ENCODE data around the gene CDC123. TPM values are rescaled to one million over a fixed set of nuclear protein-coding genes. Genes with fewer than 3 reads are reported as not detected.
A peak's percentile ranks its signal among the peaks of the same experiment; 100 is the strongest.
"Not testable (repeated sequence)": the region's sequence is repeated elsewhere in the genome, so short reads cannot be mapped to it uniquely, and the experiment has no call there.

Gene CDC123
- total and polyA plus RNA-seq, 2 donors: 50.7 to 122 TPM

- H3K27me3 ChIP-seq (ENCODE audit: control insufficient read depth in 2 of 2, insufficient read depth in 1 of 2, low read length in 1 of 2): no peaks in the 10 kb centered on the region
- no peaks in the 10 kb centered on the region for H3K9me3 ChIP-seq (ENCODE audit: control insufficient read depth in 2 of 2, insufficient read depth in 1 of 2, low read length in 1 of 2)
- no peak for DNase-seq (ENCODE audit: low read depth in 6 of 9, low spot score in 9 of 9)
- peaks cover 50 to 77% of the 10 kb centered on the region in 2 donors for H3K36me3 ChIP-seq (ENCODE audit: control insufficient read depth in 2 of 2, insufficient read depth in 2 of 2, low read length in 1 of 2)
- H3K27ac ChIP-seq (ENCODE audit: low read depth in 1 of 2, low read length in 1 of 2): no peak overlapping the region
- H3K4me1 ChIP-seq (ENCODE audit: control insufficient read depth in 2 of 2, insufficient read depth in 2 of 2, low read length in 2 of 2): no peaks in the 10 kb centered on the region
- H3K4me3 ChIP-seq (ENCODE audit: low read length in 2 of 2): no peak overlapping the region
- 96% methylated on average over 12 of the region's 12 CpGs for WGBS
Measured at GRCh38 chr10:12164085-12164484, 31.9 kb upstream of the CDC123 start.

GRCh38 chr10:12165036-12165435 is 31.0 kb upstream of the CDC123 start:
- Histone ChIP-seq H3K36me3 (ENCODE audit: control insufficient read depth in 2 of 2, insufficient read depth in 2 of 2, low read length in 1 of 2) (peaks cover 56 to 78% of the 10 kb centered on the region in 2 donors), H3K27ac (ENCODE audit: low read depth in 1 of 2, low read length in 1 of 2) (no peak overlapping the region), H3K4me3 (ENCODE audit: low read length in 2 of 2) (no peak overlapping the region), H3K9me3 (ENCODE audit: control insufficient read depth in 2 of 2, insufficient read depth in 1 of 2, low read length in 1 of 2) (no peaks in the 10 kb centered on the region), H3K4me1 (ENCODE audit: control insufficient read depth in 2 of 2, insufficient read depth in 2 of 2, low read length in 2 of 2) (no peaks in the 10 kb centered on the region), H3K27me3 (ENCODE audit: control insufficient read depth in 2 of 2, insufficient read depth in 1 of 2, low read length in 1 of 2) (no peaks in the 10 kb centered on the region)
- WGBS: 95% methylated on average over 3 of the region's 3 CpGs
- no peak for DNase-seq (ENCODE audit: low read depth in 6 of 9, low spot score in 9 of 9)

- Histone ChIP-seq H3K27ac (ENCODE audit: low read depth in 1 of 2, low read length in 1 of 2) (no peak overlapping the region), H3K27me3 (ENCODE audit: control insufficient read depth in 2 of 2, insufficient read depth in 1 of 2, low read length in 1 of 2) (no peaks in the 10 kb centered on the region), H3K36me3 (ENCODE audit: control insufficient read depth in 2 of 2, insufficient read depth in 2 of 2, low read length in 1 of 2) (peaks cover 60 to 81% of the 10 kb centered on the region in 2 donors), H3K4me3 (ENCODE audit: low read length in 2 of 2) (no peak overlapping the region), H3K9me3 (ENCODE audit: control insufficient read depth in 2 of 2, insufficient read depth in 1 of 2, low read length in 1 of 2) (no peaks in the 10 kb centered on the region), H3K4me1 (ENCODE audit: control insufficient read depth in 2 of 2, insufficient read depth in 2 of 2, low read length in 2 of 2) (no peaks in the 10 kb centered on the region)
- DNase-seq (ENCODE audit: low read depth in 6 of 9, low spot score in 9 of 9): no peak
- 97% methylated on average over 6 of the region's 6 CpGs for WGBS
Measured at GRCh38 chr10:12165999-12166775, 29.8 kb upstream of the CDC123 start.

- not testable (repeated sequence) for H3K9me3 ChIP-seq (ENCODE audit: control insufficient read depth in 2 of 2, insufficient read depth in 1 of 2, low read length in 1 of 2); H3K4me3 ChIP-seq (ENCODE audit: low read length in 2 of 2); H3K4me1 ChIP-seq (ENCODE audit: control insufficient read depth in 2 of 2, insufficient read depth in 2 of 2, low read length in 2 of 2); H3K27me3 ChIP-seq (ENCODE audit: control insufficient read depth in 2 of 2, insufficient read depth in 1 of 2, low read length in 1 of 2); DNase-seq (ENCODE audit: low read depth in 6 of 9, low spot score in 9 of 9); H3K27ac ChIP-seq (ENCODE audit: low read depth in 1 of 2, low read length in 1 of 2)
- H3K36me3 ChIP-seq (ENCODE audit: control insufficient read depth in 2 of 2, insufficient read depth in 2 of 2, low read length in 1 of 2): peaks cover 67 to 76% of the 10 kb centered on the region in 2 donors
- 90% methylated on average over 6 of the region's 6 CpGs for WGBS
Measured at GRCh38 chr10:12171512-12171911, 24.5 kb upstream of the CDC123 start.

- H3K9me3 ChIP-seq (ENCODE audit: control insufficient read depth in 2 of 2, insufficient read depth in 1 of 2, low read length in 1 of 2): no peaks in the 10 kb centered on the region
- H3K4me3 ChIP-seq (ENCODE audit: low read length in 2 of 2): no peak overlapping the region
- DNase-seq (ENCODE audit: low read depth in 6 of 9, low spot score in 9 of 9): no peak
- 98% methylated on average over 9 of the region's 9 CpGs for WGBS
- H3K4me1 ChIP-seq (ENCODE audit: control insufficient read depth in 2 of 2, insufficient read depth in 2 of 2, low read length in 2 of 2): no peaks in the 10 kb centered on the region
- peaks cover 58 to 68% of the 10 kb centered on the region in 2 donors for H3K36me3 ChIP-seq (ENCODE audit: control insufficient read depth in 2 of 2, insufficient read depth in 2 of 2, low read length in 1 of 2)
- H3K27ac ChIP-seq (ENCODE audit: low read depth in 1 of 2, low read length in 1 of 2): no peak overlapping the region
- H3K27me3 ChIP-seq (ENCODE audit: control insufficient read depth in 2 of 2, insufficient read depth in 1 of 2, low read length in 1 of 2): no peaks in the 10 kb centered on the region
Measured at GRCh38 chr10:12177642-12178041, 18.3 kb upstream of the CDC123 start.

GRCh38 chr10:12179606-12180170 is 16.3 kb upstream of the CDC123 start:
- no peaks in the 10 kb centered on the region for H3K9me3 ChIP-seq (ENCODE audit: control insufficient read depth in 2 of 2, insufficient read depth in 1 of 2, low read length in 1 of 2)
- no peak for DNase-seq (ENCODE audit: low read depth in 6 of 9, low spot score in 9 of 9)
- no peak overlapping the region for H3K27ac ChIP-seq (ENCODE audit: low read depth in 1 of 2, low read length in 1 of 2)
- H3K4me1 ChIP-seq (ENCODE audit: control insufficient read depth in 2 of 2, insufficient read depth in 2 of 2, low read length in 2 of 2): no peaks in the 10 kb centered on the region
- WGBS: 92% methylated on average over 4 of the region's 4 CpGs
- no peak overlapping the region for H3K4me3 ChIP-seq (ENCODE audit: low read length in 2 of 2)
- H3K36me3 ChIP-seq (ENCODE audit: control insufficient read depth in 2 of 2, insufficient read depth in 2 of 2, low read length in 1 of 2): peaks cover 37 to 59% of the 10 kb centered on the region in 2 donors
- H3K27me3 ChIP-seq (ENCODE audit: control insufficient read depth in 2 of 2, insufficient read depth in 1 of 2, low read length in 1 of 2): no peaks in the 10 kb centered on the region

- Histone ChIP-seq H3K27ac (ENCODE audit: low read depth in 1 of 2, low read length in 1 of 2) (no peak overlapping the region), H3K36me3 (ENCODE audit: control insufficient read depth in 2 of 2, insufficient read depth in 2 of 2, low read length in 1 of 2) (peaks cover 38 to 63% of the 10 kb centered on the region in 2 donors), H3K27me3 (ENCODE audit: control insufficient read depth in 2 of 2, insufficient read depth in 1 of 2, low read length in 1 of 2) (no peaks in the 10 kb centered on the region), H3K4me1 (ENCODE audit: control insufficient read depth in 2 of 2, insufficient read depth in 2 of 2, low read length in 2 of 2) (no peaks in the 10 kb centered on the region), H3K4me3 (ENCODE audit: low read length in 2 of 2) (no peak overlapping the region), H3K9me3 (ENCODE audit: control insufficient read depth in 2 of 2, insufficient read depth in 1 of 2, low read length in 1 of 2) (no peaks in the 10 kb centered on the region)
- DNase-seq (ENCODE audit: low read depth in 6 of 9, low spot score in 9 of 9): no peak
- WGBS: 91% methylated on average over 9 of the region's 9 CpGs
Measured at GRCh38 chr10:12180221-12180974, 15.6 kb upstream of the CDC123 start.

GRCh38 chr10:12181065-12181775 is 14.8 kb upstream of the CDC123 start:
- 83% methylated on average over 13 of the region's 13 CpGs for WGBS
- peak in 2 of 9 donors; percentile 8 to 50 for DNase-seq (ENCODE audit: low read depth in 6 of 9, low spot score in 9 of 9)
- H3K4me1 ChIP-seq (ENCODE audit: control insufficient read depth in 2 of 2, insufficient read depth in 2 of 2, low read length in 2 of 2): no peaks in the 10 kb centered on the region
- no peaks in the 10 kb centered on the region for H3K27me3 ChIP-seq (ENCODE audit: control insufficient read depth in 2 of 2, insufficient read depth in 1 of 2, low read length in 1 of 2)
- H3K9me3 ChIP-seq (ENCODE audit: control insufficient read depth in 2 of 2, insufficient read depth in 1 of 2, low read length in 1 of 2): no peaks in the 10 kb centered on the region
- no peak overlapping the region for H3K4me3 ChIP-seq (ENCODE audit: low read length in 2 of 2)
- H3K36me3 ChIP-seq (ENCODE audit: control insufficient read depth in 2 of 2, insufficient read depth in 2 of 2, low read length in 1 of 2): peaks cover 35 to 69% of the 10 kb centered on the region in 2 donors
- no peak overlapping the region for H3K27ac ChIP-seq (ENCODE audit: low read depth in 1 of 2, low read length in 1 of 2)

All from thymus (tissue), 11 donors.